Loucy (cell line): ENCODE measurements around the gene HCK.

ENCODE experiments used
- EZH2phosphoT487 ChIP-seq: fragments of 200-600 bp; IDR thresholded peaks from 2 replicates; pipeline ENCODE4 v1.6.1; 2018; ENCODE audit warnings: antibody characterized with exemption, mild to moderate bottlenecking, moderate library complexity, borderline replicate concordance
- TF ChIP-seq, protein P1 (sequence below): fragments of 200-600 bp; sonication (generic); conservative IDR thresholded peaks from 2 replicates; pipeline ENCODE4 v1.5.1; 2014; ENCODE audit warnings: mild to moderate bottlenecking, antibody characterized with exemption, low read length

DNA sequence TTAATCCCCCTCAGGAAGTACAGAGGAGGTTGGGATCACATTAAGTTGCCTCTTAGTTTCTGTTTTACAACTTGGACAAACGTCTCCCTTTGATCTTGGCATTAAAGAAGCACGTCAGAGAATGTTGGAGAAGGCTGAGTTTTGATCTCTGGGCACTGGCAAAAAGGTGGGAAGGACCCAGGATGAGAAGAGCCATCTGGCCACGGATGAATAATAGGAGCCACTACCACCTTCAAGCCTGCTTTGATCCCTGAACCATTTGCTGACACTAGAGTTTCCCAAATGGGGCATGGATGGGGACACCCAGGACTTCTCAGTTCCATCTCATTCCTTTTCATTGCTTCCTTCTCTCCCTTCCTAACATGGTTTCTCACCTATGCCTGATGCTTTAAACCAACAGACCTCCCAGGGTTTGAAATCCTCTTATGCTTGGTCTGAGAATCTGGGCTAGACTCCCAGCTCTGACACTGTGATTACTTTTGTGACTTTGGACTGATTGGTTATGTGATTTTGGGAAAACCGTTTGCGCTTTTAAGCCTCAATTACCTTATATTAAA, 63.2 kb downstream of the HCK start:
- TF ChIP-seq, protein P1, sequence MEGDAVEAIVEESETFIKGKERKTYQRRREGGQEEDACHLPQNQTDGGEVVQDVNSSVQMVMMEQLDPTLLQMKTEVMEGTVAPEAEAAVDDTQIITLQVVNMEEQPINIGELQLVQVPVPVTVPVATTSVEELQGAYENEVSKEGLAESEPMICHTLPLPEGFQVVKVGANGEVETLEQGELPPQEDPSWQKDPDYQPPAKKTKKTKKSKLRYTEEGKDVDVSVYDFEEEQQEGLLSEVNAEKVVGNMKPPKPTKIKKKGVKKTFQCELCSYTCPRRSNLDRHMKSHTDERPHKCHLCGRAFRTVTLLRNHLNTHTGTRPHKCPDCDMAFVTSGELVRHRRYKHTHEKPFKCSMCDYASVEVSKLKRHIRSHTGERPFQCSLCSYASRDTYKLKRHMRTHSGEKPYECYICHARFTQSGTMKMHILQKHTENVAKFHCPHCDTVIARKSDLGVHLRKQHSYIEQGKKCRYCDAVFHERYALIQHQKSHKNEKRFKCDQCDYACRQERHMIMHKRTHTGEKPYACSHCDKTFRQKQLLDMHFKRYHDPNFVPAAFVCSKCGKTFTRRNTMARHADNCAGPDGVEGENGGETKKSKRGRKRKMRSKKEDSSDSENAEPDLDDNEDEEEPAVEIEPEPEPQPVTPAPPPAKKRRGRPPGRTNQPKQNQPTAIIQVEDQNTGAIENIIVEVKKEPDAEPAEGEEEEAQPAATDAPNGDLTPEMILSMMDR = no peak
- TF ChIP-seq EZH2phosphoT487 = no peak
